GM19351 (cell line): ENCODE data around the gene SLC44A5.
A peak's percentile ranks its signal among the peaks of the same experiment; 100 is the strongest.
"Not testable (repeated sequence)": the region's sequence is repeated elsewhere in the genome, so short reads cannot be mapped to it uniquely, and the experiment has no call there.

Source experiments
- ATAC-seq: cut with Tn5 transposase; IDR thresholded peaks from one replicate; pipeline ENCODE4 v1.9.1; 2021; ENCODE audit warnings: mild to moderate bottlenecking, moderate library complexity; ENCODE audit not compliant: unreplicated experiment

SLC44A5 gene

DNA sequence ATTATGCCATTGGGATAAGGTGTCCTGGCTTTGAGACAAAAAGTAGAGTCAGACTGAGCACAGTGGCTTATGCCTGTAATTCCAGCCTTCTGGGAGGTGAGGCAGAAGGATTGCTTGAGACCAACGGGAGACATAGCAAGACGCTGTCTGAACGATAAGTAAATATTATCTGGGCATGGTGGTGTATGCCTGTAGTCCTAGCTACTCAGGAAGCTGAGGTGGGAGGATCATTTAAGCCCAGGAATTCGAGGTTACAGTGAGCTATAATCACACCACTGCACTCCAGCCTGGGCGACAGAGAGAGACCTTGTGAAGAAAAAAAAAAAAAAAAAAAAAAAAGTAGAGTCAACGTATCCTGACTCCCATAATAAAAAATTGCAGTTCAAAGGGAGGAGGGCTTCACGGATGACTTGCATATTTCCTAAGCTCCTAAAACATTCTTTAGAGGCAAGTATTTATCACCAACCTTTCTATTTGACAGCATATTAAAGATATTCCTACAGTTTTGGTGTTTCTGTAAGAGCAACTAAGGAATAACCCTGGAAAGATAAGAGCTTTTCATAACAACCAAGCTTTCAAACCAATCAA is 141.2 kb downstream of the SLC44A5 start:
- no peak for ATAC-seq

DNA sequence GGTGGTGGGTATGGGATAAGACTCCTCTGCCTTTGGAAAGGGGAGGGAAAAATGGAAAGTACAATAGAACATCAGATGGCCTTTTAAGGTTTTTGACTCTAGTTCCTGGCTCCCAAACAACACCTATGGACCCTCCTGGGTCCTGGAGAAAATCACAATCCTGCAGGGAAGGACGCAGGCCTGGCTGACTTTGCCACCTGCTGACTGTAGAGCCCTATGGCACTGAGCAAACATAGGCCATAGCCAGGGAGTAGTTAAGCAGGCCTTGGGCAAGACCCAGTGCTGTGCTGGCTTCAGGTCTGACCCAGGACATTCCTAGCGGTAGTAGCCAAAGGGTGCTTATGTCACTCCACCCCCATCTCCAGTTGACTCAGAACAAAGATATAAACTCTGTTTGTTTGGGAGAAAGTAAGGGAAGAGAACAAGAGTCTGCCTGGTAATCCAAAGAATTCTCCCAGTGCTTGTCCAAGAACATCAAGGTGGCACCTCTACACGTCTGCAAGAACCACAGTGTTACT is 149.0 kb downstream of the SLC44A5 start:
- no peak for ATAC-seq

DNA sequence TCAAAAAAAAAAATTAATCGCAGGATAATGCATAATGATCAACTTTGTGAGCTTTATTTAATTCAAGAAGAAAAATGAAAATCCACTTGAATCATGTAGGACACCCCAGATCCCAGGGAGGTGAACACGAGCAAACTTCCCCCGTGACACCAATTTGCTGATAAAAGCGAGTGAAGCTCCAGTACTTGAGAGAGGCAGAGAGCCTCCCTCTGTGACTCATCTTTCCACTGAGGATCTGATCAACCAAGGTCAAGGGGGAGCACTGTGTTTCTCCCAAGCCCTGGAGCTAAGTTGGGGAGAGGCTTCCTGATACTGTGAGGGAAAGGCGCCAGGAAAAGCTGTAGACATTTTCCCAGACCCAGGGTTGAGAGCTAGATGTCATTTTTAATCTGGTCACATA is 160.9 kb downstream of the SLC44A5 start:
- ATAC-seq: no peak

DNA sequence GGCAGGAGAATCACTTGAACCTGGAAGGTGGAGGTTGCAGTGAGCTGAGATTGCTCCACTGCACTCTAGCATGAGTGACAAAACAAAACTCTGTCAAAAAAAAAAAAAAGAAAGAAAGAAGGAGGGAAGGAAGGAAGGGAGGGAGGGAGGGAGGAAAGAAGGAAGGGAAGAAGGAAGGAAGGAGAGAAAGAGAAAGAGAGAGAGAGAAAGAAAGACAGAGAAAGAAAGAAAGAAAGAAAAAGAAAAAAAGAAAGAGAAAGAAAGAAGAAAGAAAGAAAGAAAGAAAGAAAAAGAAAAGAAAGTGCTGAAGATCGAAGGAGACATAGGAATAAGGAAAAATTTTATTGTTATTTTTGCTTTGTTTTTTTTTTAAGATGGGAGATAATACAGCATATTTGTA is 166.7 kb downstream of the SLC44A5 start:
- ATAC-seq: no peak

DNA sequence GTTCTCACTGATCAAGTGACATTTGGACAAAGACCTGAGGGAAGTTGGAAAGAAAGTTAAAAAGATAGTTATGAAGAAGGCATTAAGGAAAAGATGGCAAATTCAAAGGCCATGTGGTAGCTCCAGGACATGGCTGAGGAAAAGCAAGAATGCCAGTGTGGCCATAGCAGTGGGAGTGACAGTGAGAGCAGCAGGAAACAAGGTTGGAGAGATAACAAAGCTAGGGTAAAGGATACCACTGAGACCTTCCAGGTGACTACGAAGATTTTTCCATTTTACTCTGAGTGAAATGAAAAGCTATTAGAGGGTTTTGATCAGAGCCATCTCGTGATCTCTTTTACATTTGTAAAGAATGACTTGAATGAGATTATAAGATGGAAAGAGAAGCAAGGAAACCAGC is 170.6 kb downstream of the SLC44A5 start:
- ATAC-seq: no peak

DNA sequence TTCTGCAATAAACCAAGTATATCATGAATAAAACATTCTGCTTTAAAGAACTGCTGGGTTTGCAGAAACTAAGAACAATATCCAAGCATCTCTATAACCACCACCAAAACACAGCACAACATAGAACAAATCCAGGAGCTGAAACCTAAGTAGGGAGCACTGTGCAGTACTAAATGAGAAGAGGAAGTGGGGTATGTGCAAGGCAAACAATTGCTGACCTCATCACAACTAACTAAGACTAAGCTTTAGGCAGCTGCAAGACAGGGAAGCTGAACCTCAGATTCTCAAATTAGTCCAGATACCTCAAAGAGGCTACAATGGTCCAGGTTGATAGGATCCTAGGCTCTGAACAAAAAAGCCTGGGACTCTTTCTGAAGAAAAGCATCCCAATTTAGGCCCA is 172.6 kb downstream of the SLC44A5 start:
- no peak for ATAC-seq

DNA sequence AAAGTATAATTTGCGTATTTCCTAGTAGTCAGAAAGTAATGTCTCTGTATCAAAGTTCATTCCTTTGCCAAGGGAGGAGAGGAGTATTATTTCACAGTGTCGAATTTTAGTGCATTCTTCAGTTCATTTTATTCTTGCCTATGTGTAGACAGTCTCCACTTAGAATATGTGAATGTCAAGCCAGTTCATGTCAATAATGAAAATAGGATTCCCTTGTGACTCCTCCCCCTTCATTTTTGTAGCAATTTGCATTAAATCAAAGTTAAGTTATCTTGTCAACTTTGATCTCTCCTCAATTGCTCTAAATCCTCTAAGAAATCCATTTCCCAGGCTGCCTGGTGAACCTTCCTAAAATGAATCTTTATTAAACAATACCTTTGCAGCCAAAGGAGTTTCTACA is 179.1 kb downstream of the SLC44A5 start:
- no peak for ATAC-seq

DNA sequence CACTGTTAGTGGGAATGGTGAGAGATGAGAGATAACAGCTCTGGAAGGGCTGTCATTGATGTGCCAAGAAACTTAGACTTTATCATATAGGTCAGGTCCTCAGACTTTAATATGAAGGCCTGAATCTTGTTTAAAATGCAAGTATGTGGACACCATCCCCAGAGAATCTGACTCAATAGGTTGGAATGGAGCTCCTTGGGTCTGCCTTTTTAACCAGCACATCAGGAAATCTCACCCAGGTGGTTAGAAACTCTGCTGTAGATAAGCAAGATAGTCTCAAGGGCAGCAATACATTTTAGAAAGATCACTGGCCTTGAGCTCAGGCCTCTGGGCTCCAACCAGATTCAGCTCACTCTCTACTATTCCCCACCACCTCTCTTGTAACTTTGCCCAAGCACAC is 180.4 kb downstream of the SLC44A5 start:
- no peak for ATAC-seq

DNA sequence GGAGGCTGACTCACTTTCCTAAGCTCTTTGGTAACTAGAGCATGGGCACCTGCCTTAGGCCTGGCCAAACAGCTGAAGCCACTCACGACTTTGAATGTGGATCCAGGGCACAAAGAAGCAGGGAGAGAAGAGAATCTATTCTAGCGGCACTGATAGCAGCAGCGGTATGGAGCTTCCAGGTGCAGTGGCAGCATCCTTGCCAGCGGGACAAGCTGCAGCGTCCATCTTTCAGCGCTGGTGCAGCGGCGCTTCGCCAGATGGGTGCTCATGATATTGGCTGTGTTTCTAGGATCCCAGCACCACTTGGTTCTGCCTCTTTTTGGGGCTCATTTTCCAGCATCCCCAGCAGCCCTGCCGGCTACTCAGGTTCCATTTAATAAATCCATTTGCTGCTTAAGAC is 184.2 kb downstream of the SLC44A5 start:
- ATAC-seq: no peak

DNA sequence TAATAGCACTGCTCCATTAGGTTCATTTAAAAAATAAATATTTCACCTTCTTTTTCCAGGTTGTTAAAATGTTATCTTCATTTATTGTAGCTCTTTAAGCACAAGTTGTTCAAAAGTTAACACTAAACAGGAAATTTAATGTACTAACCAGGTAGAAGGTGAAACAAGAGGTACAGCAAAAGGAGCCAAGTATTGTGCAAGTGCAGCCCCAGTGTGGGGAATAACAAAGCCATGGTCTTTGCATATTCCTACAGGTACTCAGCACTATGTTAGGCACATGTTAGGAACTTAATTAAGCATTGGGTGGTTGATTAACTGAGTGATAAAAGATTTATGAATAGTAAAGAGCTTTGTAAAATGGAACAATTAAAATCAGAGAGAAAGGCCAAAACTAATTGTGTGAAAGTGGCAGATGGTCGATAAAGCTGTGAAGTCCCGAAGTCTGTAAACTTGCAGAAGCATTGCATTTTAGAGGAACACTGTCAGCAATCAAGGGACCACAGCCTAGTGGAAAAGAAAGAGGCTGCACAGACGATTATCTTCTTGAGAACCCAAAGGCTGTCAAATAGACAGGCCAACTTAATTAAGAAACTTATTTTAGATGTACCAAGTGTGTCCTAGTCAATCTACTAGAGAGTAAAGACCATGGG is 185.8 kb downstream of the SLC44A5 start:
- ATAC-seq: no peak

DNA sequence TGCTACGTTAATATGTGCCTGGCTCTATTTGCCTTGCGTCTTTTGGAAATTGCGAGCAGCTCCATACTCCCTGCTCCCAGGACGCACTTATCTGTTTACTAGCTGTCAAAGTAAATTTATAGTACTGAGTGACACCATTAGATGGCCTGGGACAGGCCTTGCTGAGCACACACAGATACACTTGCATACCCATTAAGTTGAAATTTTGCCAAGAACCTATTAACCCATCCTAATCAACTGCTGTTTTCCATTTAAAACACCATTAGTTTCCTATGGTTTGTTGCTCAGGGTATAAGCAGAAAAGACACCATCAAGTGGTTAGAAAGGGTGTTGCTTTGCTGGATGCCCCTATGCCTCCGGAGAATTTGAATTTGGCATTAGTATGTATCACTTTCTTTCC is 187.3 kb downstream of the SLC44A5 start:
- ATAC-seq: no peak

DNA sequence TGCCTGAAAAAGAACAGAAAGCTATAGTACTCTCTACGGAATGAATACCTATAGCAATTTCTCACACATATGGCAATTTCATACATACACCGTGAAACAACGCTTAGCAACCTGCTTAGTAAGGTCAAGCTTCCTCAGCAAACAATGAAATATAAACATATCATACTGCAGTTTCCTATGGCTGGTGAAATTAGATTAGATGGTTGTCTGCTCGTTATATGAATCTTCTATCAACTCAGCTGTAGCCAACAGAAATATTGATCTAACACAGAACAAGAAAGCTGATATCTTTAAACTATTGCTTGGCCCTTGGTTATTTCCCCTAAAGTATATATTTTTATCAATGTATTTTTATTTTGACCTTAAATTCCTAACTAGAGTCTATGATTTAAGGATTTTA is 187.8 kb downstream of the SLC44A5 start:
- no peak for ATAC-seq

DNA sequence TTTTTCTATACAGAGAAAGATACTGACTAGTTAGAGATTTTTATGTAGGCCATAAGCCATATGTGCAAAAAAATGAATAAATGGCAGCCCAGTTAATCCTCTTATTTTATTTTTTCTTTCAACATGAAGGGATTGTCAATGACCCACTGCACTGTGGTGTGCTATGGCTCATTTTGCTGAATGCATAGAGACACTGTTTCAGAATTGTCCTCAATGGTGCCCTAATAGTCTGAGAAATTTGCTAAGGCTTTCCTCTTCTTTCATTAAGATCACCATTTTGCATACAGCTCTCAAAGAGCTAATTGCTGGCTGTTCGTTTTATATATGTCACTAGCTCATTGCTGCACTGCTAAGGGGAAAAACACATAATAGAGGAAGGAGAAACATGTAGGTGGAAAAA is 189.5 kb downstream of the SLC44A5 start:
- no peak for ATAC-seq

DNA sequence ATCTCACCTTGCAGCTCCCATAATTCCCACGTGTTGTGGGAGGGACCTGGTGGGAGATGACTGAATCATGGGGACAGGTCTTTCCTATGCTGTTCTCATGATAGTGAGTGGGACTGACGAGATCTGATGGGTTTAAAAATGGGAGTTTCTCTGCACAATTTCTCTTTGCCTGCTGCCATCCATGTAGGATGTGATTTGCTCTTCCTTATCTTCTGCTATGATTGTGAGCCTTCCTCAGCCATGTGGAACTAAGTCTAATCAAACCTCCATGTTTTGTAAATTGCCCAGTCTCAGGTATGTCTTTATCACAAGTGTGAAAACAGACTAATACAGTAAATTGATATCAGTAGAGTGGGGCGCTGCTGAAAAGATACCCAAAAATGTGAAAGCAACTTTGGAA is 195.7 kb downstream of the SLC44A5 start:
- ATAC-seq: no peak

DNA sequence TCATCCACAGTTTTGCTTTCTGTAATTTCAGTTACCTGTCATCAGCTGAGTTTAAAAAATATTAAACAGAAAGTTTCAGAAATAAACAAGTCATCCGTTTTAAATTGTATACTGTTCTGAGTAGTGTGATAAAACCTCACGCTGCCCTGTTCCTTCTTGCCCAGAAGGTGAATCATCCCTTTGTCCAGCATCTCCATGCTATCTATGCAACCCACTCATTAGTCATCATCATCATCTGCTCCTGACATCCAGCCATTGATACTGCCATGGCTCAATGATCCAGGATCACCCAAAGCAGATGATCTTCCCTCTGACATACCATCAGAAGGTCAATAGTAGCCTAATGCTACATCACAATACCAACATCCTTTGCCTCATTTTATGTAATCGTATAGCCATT is 198.3 kb downstream of the SLC44A5 start:
- ATAC-seq: no peak

DNA sequence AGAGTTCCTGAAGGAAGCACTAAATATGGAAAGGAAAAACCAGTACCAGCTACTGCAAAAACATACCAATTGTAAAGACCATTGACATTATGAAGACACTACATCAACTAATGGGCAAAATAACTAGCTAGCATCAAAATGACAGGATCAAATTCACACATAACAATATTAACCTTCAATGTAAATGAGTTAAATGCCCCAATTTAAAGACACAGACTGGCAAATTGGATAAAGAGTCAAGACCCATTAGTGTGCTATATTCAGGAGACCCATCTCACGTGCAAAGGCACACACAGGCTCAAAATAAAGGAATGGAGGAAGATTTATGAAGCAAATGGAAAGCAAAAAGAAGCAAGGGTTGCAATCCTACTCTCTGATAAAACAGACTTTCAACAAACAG is 206.2 kb downstream of the SLC44A5 start:
- ATAC-seq: not testable (repeated sequence)

DNA sequence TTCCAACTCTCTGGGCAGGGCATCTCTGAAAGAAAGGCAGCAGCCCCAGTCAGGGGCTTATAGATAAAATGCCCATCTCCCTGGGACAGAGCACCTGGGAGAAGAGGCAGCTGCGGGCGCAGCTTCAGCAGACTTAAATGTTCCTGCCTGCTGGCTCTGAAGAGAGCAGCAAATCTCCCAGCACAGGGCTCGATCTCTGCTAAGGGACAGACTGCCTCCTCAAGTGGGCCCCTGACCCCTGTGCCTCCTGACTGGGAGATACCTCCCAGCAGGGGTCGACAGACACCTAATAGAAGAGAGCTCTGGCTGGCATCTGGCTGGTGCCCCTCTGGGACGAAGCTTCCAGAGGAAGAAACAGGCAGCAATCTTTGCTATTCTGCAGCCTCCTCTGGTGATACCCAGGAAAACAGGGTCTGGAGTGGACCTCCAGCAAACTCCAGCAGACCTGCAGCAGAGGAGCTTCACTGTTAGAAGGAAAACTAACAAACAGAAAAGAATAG is 207.7 kb downstream of the SLC44A5 start:
- not testable (repeated sequence) for ATAC-seq

DNA sequence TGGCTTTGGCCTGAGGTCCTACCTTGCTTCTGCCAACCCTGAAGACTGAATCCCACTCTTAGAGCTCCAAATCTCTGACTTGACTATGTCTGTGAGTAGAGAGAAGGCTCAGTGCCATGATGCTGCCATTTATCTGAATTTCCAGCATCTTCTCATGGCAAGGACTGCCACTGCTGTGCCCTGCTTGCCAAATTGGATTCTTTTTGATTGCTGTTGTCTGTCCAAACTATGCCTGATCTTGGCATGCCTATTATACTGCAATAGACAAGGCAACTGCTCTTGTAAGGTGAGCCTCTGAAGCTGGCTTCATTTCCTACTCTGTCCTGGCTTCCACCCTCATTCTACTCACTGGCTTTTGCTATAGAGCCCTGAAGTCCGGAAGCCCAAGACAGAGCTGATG is 210.2 kb downstream of the SLC44A5 start:
- ATAC-seq: no peak

DNA sequence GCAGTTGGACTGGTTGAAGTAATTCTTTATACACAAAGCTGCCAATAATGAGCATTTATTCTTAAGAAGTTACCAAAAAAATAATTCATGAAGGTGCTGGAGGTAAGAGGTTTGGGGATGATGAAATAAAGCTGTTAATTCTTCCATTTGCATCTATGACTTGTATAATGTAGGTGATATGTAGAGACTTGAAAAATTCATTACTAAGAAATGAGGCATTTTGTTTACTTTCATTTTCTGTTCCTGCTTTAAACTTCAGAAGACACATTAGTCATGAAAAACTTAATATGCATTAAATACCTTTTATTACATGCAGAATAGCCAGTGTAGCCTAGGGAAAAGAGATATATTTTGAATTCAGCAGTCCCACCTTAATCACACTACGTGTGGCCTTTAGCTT is 214.2 kb downstream of the SLC44A5 start:
- peak; percentile 24 for ATAC-seq

DNA sequence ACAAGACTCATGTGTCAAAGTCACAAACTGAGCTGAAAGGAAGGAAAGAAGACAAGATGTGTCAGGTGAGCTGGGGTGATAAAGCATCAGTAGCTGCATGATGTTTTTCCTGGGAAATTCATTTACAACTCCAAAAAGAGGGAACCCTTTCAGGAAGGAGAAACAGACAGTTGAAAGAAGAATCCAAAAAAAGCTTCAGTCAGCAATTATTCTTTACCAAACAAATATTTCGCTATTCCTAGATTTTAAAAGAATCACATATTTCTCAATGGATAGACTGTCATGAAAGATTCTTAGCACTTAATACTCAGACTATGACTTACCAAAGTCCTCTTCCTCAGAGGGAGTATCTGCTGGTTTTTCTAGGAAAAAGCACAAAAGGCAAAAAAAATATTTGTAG is 214.7 kb downstream of the SLC44A5 start:
- ATAC-seq: no peak

DNA sequence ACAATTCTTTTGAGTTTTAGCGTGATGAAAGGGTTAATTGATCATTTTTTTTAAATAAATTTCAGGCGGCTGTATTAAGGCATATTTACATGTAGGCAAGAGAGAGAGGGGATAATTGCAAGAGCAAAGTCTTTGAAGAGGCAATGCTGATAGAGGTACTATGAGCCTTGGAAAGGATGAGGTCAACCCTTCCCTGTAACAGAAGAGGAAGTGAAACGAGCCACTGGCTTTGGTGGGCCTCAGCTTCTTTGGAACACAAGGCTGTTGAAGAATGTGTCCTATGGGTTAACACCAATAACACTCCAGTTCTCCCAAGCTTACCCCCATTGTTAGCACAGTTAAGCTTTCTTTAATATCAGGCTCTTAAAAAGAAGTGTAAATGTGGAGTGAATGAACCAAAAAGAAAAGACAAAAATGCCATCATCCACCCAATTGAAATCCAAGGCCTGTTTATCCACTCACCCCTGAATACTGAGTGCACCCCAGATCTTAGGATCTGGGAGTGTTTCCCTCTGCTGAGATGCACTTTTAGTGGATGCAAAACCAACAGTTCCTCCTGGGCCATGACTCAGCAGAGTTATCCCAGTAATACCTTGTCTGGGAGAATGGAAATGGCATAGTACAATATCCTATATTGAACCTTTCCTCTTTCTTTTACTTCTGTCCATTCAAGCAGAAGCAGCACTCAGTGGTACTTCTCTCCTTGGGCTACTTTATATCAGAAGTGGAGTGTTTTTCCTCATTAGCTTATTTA is 216.4 kb downstream of the SLC44A5 start:
- peak; percentile 72 for ATAC-seq

DNA sequence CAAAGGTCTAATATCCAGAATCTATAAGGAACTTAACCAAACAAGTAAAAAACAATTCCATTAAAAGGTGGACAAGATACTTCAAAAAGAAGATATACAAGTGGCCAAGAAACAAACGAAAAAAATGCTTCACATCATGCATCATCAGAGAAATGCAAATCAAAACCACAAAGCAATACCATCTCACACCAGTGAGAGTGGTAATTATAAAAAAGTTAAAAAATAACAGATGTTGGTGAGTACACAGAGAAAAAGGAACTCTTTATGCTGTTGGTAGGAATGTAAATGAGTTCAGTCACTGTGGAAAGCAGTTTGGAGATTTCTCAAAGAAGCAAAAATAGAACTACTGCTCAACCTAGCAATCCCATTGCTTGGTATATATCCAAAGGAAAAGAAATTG is 218.6 kb downstream of the SLC44A5 start:
- ATAC-seq: peak; percentile 68
